Cardiac muscle cell (in vitro differentiated cells and primary cell): ENCODE results near the gene ATP9B. TPM values are rescaled to one million over a fixed set of nuclear protein-coding genes. Genes with fewer than 3 reads are reported as not detected.

Experiments used
- DNase-seq, 2 donors: peaks; one replicate each; pipeline versions ENCODE4 v3.0.0 to v3.0.0-alpha.2; 2010 to 2017; ENCODE audit warnings: low read depth in 1 of 2, low spot score in 1 of 2
- H3K27ac ChIP-seq: fragments of 200-600 bp; sonication (generic); 2 replicates; pipeline ENCODE4 v1.5.1; 2016
- H3K27me3 ChIP-seq: fragments of 200-600 bp; sonication (generic); 2 replicates; pipeline ENCODE4 v1.6.0; 2016; ENCODE audit warnings: control low read depth
- H3K36me3 ChIP-seq: fragments of 200-600 bp; sonication (generic); 2 replicates; pipeline ENCODE4 v1.5.1; 2016; ENCODE audit warnings: control low read depth
- H3K4me1 ChIP-seq: fragments of 200-600 bp; sonication (generic); 2 replicates; pipeline ENCODE4 v1.8.1; 2017; ENCODE audit warnings: low read depth, mild to moderate bottlenecking, mixed run types
- H3K4me3 ChIP-seq: fragments of 200-600 bp; sonication (generic); 2 replicates; pipeline ENCODE4 v1.5.1; 2016; ENCODE audit warnings: mild to moderate bottlenecking
- H3K9me3 ChIP-seq: fragments of 200-600 bp; sonication (generic); 2 replicates; pipeline ENCODE4 v1.5.1; 2017; ENCODE audit warnings: low read depth, mild to moderate bottlenecking, control low read depth
- CTCF ChIP-seq: IDR thresholded peaks from 2 replicates; pipeline ENCODE4 v1.5.1; 2012; ENCODE audit warnings: low read depth, mild to moderate bottlenecking, low read length
- polyA plus RNA-seq: library from polyadenylated mRNA; unstranded; fragments of >200 nt; fragmentation: Nextera tagmentation; extraction: Ambion mirVana; gene quantifications from 2 replicates; pipeline ENCODE4 v1.2.1, GENCODE V29; 2016
- total RNA-seq: library from RNA; depleted of rRNA; stranded (reverse); fragments of >200 nt; gene quantifications from 2 replicates; pipeline ENCODE4 v1.2.3, GENCODE V29; 2016

The ATP9B gene
- total and polyA plus RNA-seq, 2 experiments from 2014 or later: 14.1 to 14.2 TPM

GRCh38 chr18:79223431-79223830, 154.2 kb downstream of the ATP9B start:
- Histone ChIP-seq H3K9me3 (no peaks in the 10 kb centered on the region), H3K27ac (no peak overlapping the region), H3K4me3 (no peak overlapping the region), H3K4me1 (no peaks in the 10 kb centered on the region), H3K27me3 (no peaks in the 10 kb centered on the region), H3K36me3 (no peaks in the 10 kb centered on the region)
- TF ChIP-seq CTCF: no peak
- DNase-seq: no peak

GRCh38 chr18:79224381-79224780, 155.2 kb downstream of the ATP9B start:
- TF ChIP-seq CTCF: no peak
- H3K27me3 ChIP-seq: no peaks in the 10 kb centered on the region

GRCh38 chr18:79227621-79228020, 158.4 kb downstream of the ATP9B start:
- Histone ChIP-seq H3K9me3 (no peaks in the 10 kb centered on the region), H3K27ac (no peak overlapping the region), H3K4me1 (no peaks in the 10 kb centered on the region), H3K36me3 (no peaks in the 10 kb centered on the region), H3K27me3 (no peaks in the 10 kb centered on the region), H3K4me3 (no peak overlapping the region)
- TF ChIP-seq CTCF: no peak
- DNase-seq: peak in 1 of 2 donors; percentile 17

More at GRCh38 chr18:79224381-79224780, 155.2 kb downstream of the ATP9B start:
- DNase-seq: no peak
- Histone ChIP-seq H3K27ac (no peak overlapping the region), H3K4me1 (no peaks in the 10 kb centered on the region), H3K4me3 (no peak overlapping the region), H3K9me3 (no peaks in the 10 kb centered on the region), H3K36me3 (no peaks in the 10 kb centered on the region)

GRCh38 chr18:79229431-79229830, 160.2 kb downstream of the ATP9B start:
- H3K36me3 ChIP-seq: no peaks in the 10 kb centered on the region
- no peaks in the 10 kb centered on the region for H3K9me3 ChIP-seq
- TF ChIP-seq CTCF: no peak
- DNase-seq: no peak
- no peaks in the 10 kb centered on the region for H3K4me1 ChIP-seq
- no peak overlapping the region for H3K4me3 ChIP-seq
- no peak overlapping the region for H3K27ac ChIP-seq
- no peaks in the 10 kb centered on the region for H3K27me3 ChIP-seq

- TF ChIP-seq CTCF: no peak
- no peaks in the 10 kb centered on the region for H3K27me3 ChIP-seq
- no peak overlapping the region for H3K27ac ChIP-seq
- no peaks in the 10 kb centered on the region for H3K4me1 ChIP-seq
- no peaks in the 10 kb centered on the region for H3K9me3 ChIP-seq
- H3K4me3 ChIP-seq: no peak overlapping the region
- DNase-seq: no peak
- no peaks in the 10 kb centered on the region for H3K36me3 ChIP-seq
Measured at GRCh38 chr18:79234438-79234837, 165.2 kb downstream of the ATP9B start.

GRCh38 chr18:79239631-79240030, 170.4 kb downstream of the ATP9B start:
- Histone ChIP-seq H3K27ac (no peak overlapping the region), H3K36me3 (no peaks in the 10 kb centered on the region), H3K27me3 (no peaks in the 10 kb centered on the region), H3K4me3 (no peak overlapping the region), H3K4me1 (no peaks in the 10 kb centered on the region), H3K9me3 (no peaks in the 10 kb centered on the region)
- no peak for DNase-seq
- TF ChIP-seq CTCF: no peak
